Adipocyte (in vitro differentiated cells): ENCODE results near the gene TP63.
"Not testable (repeated sequence)": the region's sequence is repeated elsewhere in the genome, so short reads cannot be mapped to it uniquely, and the experiment has no call there.

Source experiments
- DNase-seq: peaks from one replicate; pipeline ENCODE4 v3.0.0-alpha.2; 2015; ENCODE audit warnings: low read depth
- H3K27me3 ChIP-seq: replicated peaks from 2 replicates; pipeline ENCODE4 v1.7.0; 2013; ENCODE audit warnings: mild to moderate bottlenecking, low read length, moderate library complexity; ENCODE audit not compliant: control insufficient read depth, insufficient read depth
- H3K36me3 ChIP-seq: 2 replicates; pipeline ENCODE4 v1.7.0; 2013; ENCODE audit warnings: low read length, mild to moderate bottlenecking, moderate library complexity; ENCODE audit not compliant: control insufficient read depth, insufficient read depth, severe bottlenecking
- H3K4me1 ChIP-seq: 2 replicates; pipeline ENCODE4 v1.7.0; 2013; ENCODE audit warnings: mild to moderate bottlenecking, low read length, moderate library complexity; ENCODE audit not compliant: control insufficient read depth, insufficient read depth
- H3K4me3 ChIP-seq: 2 replicates; pipeline ENCODE4 v1.7.0; 2013; ENCODE audit warnings: mild to moderate bottlenecking, low read length, moderate library complexity
- H3K9ac ChIP-seq: 2 replicates; pipeline ENCODE4 v1.7.0; 2013; ENCODE audit warnings: mild to moderate bottlenecking, low read length, moderate library complexity
- H3K9me3 ChIP-seq: 2 replicates; pipeline ENCODE4 v1.7.0; 2013; ENCODE audit warnings: mild to moderate bottlenecking, low read length, moderate library complexity; ENCODE audit not compliant: control insufficient read depth

The TP63 gene

GRCh38 chr3:189652042-189652441 lies 20.9 kb downstream of the TP63 start:
- peaks cover 14% of the 10 kb centered on the region for H3K9me3 ChIP-seq
- H3K4me3 ChIP-seq, result no peak overlapping the region
- H3K4me1 ChIP-seq, result no peaks in the 10 kb centered on the region
- H3K27me3 ChIP-seq, result no peaks in the 10 kb centered on the region
- H3K9ac ChIP-seq, result no peak overlapping the region
- no peaks in the 10 kb centered on the region for H3K36me3 ChIP-seq
- DNase-seq, result no peak

GRCh38 chr3:189655617-189656016 lies 24.4 kb downstream of the TP63 start:
- Histone ChIP-seq H3K36me3 (no peaks in the 10 kb centered on the region), H3K4me3 (no peak overlapping the region)

GRCh38 chr3:189659571-189659970 lies 28.4 kb downstream of the TP63 start:
- Histone ChIP-seq H3K27me3 (no peaks in the 10 kb centered on the region), H3K4me1 (peaks cover 9% of the 10 kb centered on the region), H3K9ac (no peak overlapping the region), H3K4me3 (no peak overlapping the region), H3K36me3 (no peaks in the 10 kb centered on the region), H3K9me3 (peaks cover 22% of the 10 kb centered on the region)
- DNase-seq, result peak; percentile 24

More at GRCh38 chr3:189655617-189656016, 24.4 kb downstream of the TP63 start:
- DNase-seq, result no peak
- Histone ChIP-seq H3K27me3 (no peaks in the 10 kb centered on the region), H3K4me1 (no peaks in the 10 kb centered on the region), H3K9me3 (peaks cover 22% of the 10 kb centered on the region), H3K9ac (no peak overlapping the region)

GRCh38 chr3:189664311-189664710 lies 33.1 kb downstream of the TP63 start:
- H3K27me3 ChIP-seq, result no peaks in the 10 kb centered on the region
- no peaks in the 10 kb centered on the region for H3K9me3 ChIP-seq
- no peaks in the 10 kb centered on the region for H3K36me3 ChIP-seq
- peak overlapping the region; percentile 8 for H3K4me3 ChIP-seq
- peak; percentile 98 for DNase-seq
- no peak overlapping the region for H3K9ac ChIP-seq
- H3K4me1 ChIP-seq, result peaks cover 14% of the 10 kb centered on the region

GRCh38 chr3:189672346-189672745 lies 41.2 kb downstream of the TP63 start:
- DNase-seq, H3K4me3 ChIP-seq: not testable (repeated sequence)

GRCh38 chr3:189673535-189673934 lies 42.3 kb downstream of the TP63 start:
- no peak overlapping the region for H3K9ac ChIP-seq
- H3K4me1 ChIP-seq, result no peaks in the 10 kb centered on the region
- H3K4me3 ChIP-seq, result no peak overlapping the region
- H3K36me3 ChIP-seq, result no peaks in the 10 kb centered on the region
- no peak for DNase-seq
- peaks cover 15% of the 10 kb centered on the region for H3K9me3 ChIP-seq
- no peaks in the 10 kb centered on the region for H3K27me3 ChIP-seq

More at GRCh38 chr3:189672346-189672745, 41.2 kb downstream of the TP63 start:
- not testable (repeated sequence) for H3K9me3 ChIP-seq, H3K4me1 ChIP-seq, H3K27me3 ChIP-seq, H3K9ac ChIP-seq, H3K36me3 ChIP-seq

GRCh38 chr3:189674249-189674913 lies 43.2 kb downstream of the TP63 start:
- H3K9me3 ChIP-seq, result peaks cover 17% of the 10 kb centered on the region
- no peak overlapping the region for H3K4me3 ChIP-seq
- no peak overlapping the region for H3K9ac ChIP-seq
- no peak for DNase-seq
- H3K27me3 ChIP-seq, result no peaks in the 10 kb centered on the region
- no peaks in the 10 kb centered on the region for H3K36me3 ChIP-seq
- no peaks in the 10 kb centered on the region for H3K4me1 ChIP-seq

- H3K9ac ChIP-seq, result no peak overlapping the region
- no peak for DNase-seq
- H3K36me3 ChIP-seq, result no peaks in the 10 kb centered on the region
- H3K27me3 ChIP-seq, result no peaks in the 10 kb centered on the region
- peaks cover 14% of the 10 kb centered on the region for H3K9me3 ChIP-seq
- no peaks in the 10 kb centered on the region for H3K4me1 ChIP-seq
- no peak overlapping the region for H3K4me3 ChIP-seq
Observed at GRCh38 chr3:189677667-189678066, 46.5 kb downstream of the TP63 start.

- no peak for DNase-seq
- peaks cover 14% of the 10 kb centered on the region for H3K9me3 ChIP-seq
- no peak overlapping the region for H3K9ac ChIP-seq
- no peak overlapping the region for H3K4me3 ChIP-seq
- H3K36me3 ChIP-seq, result no peaks in the 10 kb centered on the region
- no peaks in the 10 kb centered on the region for H3K27me3 ChIP-seq
- H3K4me1 ChIP-seq, result peaks cover 3% of the 10 kb centered on the region
Observed at GRCh38 chr3:189680723-189681122, 49.5 kb downstream of the TP63 start.

- H3K4me3 ChIP-seq, result no peak overlapping the region
- peaks cover under 1% of the 10 kb centered on the region for H3K9me3 ChIP-seq
- H3K9ac ChIP-seq, result no peak overlapping the region
- H3K4me1 ChIP-seq, result peaks cover 8% of the 10 kb centered on the region
- DNase-seq, result no peak
- H3K27me3 ChIP-seq, result no peaks in the 10 kb centered on the region
- H3K36me3 ChIP-seq, result no peaks in the 10 kb centered on the region
Observed at GRCh38 chr3:189683546-189684255, 52.5 kb downstream of the TP63 start.

- no peak for DNase-seq
- Histone ChIP-seq H3K36me3 (no peaks in the 10 kb centered on the region), H3K4me3 (no peak overlapping the region), H3K4me1 (peaks cover 8% of the 10 kb centered on the region), H3K9ac (no peak overlapping the region), H3K27me3 (no peaks in the 10 kb centered on the region), H3K9me3 (no peaks in the 10 kb centered on the region)
Observed at GRCh38 chr3:189684317-189684716, 53.1 kb downstream of the TP63 start.
